ENCODE measurements around the gene HPGD.

Gene HPGD

GRCh38 chr4:174450786-174451125 is 71.5 kb downstream of the HPGD start:
- Histone ChIP-seq H3K27ac (ENCODE audit: low read length) (no peak overlapping the region), H3K9ac (ENCODE audit: low read depth, low read length) (no peak overlapping the region), H3K4me2 (ENCODE audit: insufficient read depth, low read length) (no peak overlapping the region), H3K9me3 (ENCODE audit: insufficient read depth, low read length, severe bottlenecking) (no peaks in the 10 kb centered on the region), H3K36me3 (ENCODE audit: insufficient read depth, low read length) (no peaks in the 10 kb centered on the region), H3K27me3 (ENCODE audit: insufficient read depth, low read length, poor library complexity) (no peaks in the 10 kb centered on the region), H3K4me3 (ENCODE audit: low read depth in 1 of 2, low read length in 2 of 2) (no peak overlapping the region), H3K79me2 (ENCODE audit: insufficient read depth, low read length) (no peaks in the 10 kb centered on the region), H4K20me1 (ENCODE audit: insufficient read depth, low read length) (no peaks in the 10 kb centered on the region), H3K4me1 (ENCODE audit: insufficient read depth, low read length) (no peaks in the 10 kb centered on the region), H2AFZ (ENCODE audit: low read depth, low read length) (no peak overlapping the region)
- DNase-seq (no peak), ATAC-seq (ENCODE audit: insufficient read depth, low read depth) (no peak)
- TF ChIP-seq EZH2 (IDR thresholded peaks at IDR 0.05; ENCODE audit: borderline replicate concordance, low read depth, low read length, severe bottlenecking), result no peak
- no peak for TF ChIP-seq CTCF (IDR thresholded peaks at IDR 0.05; ENCODE audit: borderline replicate concordance, extremely low read depth, low read length, poor library complexity, severe bottlenecking)

GRCh38 chr4:174449944-174450785 is 72.1 kb downstream of the HPGD start:
- Histone ChIP-seq H4K20me1 (ENCODE audit: insufficient read depth, low read length) (no peaks in the 10 kb centered on the region), H3K4me3 (ENCODE audit: low read depth in 1 of 2, low read length in 2 of 2) (no peak overlapping the region), H3K27me3 (ENCODE audit: insufficient read depth, low read length, poor library complexity) (no peaks in the 10 kb centered on the region), H3K36me3 (ENCODE audit: insufficient read depth, low read length) (no peaks in the 10 kb centered on the region), H3K4me1 (ENCODE audit: insufficient read depth, low read length) (no peaks in the 10 kb centered on the region), H3K9ac (ENCODE audit: low read depth, low read length) (no peak overlapping the region), H3K9me3 (ENCODE audit: insufficient read depth, low read length, severe bottlenecking) (no peaks in the 10 kb centered on the region), H2AFZ (ENCODE audit: low read depth, low read length) (no peak overlapping the region), H3K79me2 (ENCODE audit: insufficient read depth, low read length) (no peaks in the 10 kb centered on the region), H3K4me2 (ENCODE audit: insufficient read depth, low read length) (no peak overlapping the region), H3K27ac (ENCODE audit: low read length) (no peak overlapping the region)
- ATAC-seq (ENCODE audit: insufficient read depth, low read depth), result no peak
- TF ChIP-seq EZH2 (IDR thresholded peaks at IDR 0.05; ENCODE audit: borderline replicate concordance, low read depth, low read length, severe bottlenecking), result no peak
- TF ChIP-seq CTCF (IDR thresholded peaks at IDR 0.05; ENCODE audit: borderline replicate concordance, extremely low read depth, low read length, poor library complexity, severe bottlenecking), result no peak
- DNase-seq, result no peak

GRCh38 chr4:174449152-174449551 is 73.1 kb downstream of the HPGD start:
- H3K4me2 ChIP-seq (ENCODE audit: insufficient read depth, low read length), result no peak overlapping the region
- no peaks in the 10 kb centered on the region for H3K27me3 ChIP-seq (ENCODE audit: insufficient read depth, low read length, poor library complexity)
- H3K36me3 ChIP-seq (ENCODE audit: insufficient read depth, low read length), result no peaks in the 10 kb centered on the region
- no peak for TF ChIP-seq CTCF (IDR thresholded peaks at IDR 0.05; ENCODE audit: borderline replicate concordance, extremely low read depth, low read length, poor library complexity, severe bottlenecking)
- H3K79me2 ChIP-seq (ENCODE audit: insufficient read depth, low read length), result no peaks in the 10 kb centered on the region
- H3K9ac ChIP-seq (ENCODE audit: low read depth, low read length), result no peak overlapping the region
- no peak overlapping the region for H3K4me3 ChIP-seq (ENCODE audit: low read depth in 1 of 2, low read length in 2 of 2)
- DNase-seq (no peak), ATAC-seq (ENCODE audit: insufficient read depth, low read depth) (no peak)
- no peaks in the 10 kb centered on the region for H3K9me3 ChIP-seq (ENCODE audit: insufficient read depth, low read length, severe bottlenecking)
- no peaks in the 10 kb centered on the region for H3K4me1 ChIP-seq (ENCODE audit: insufficient read depth, low read length)
- H4K20me1 ChIP-seq (ENCODE audit: insufficient read depth, low read length), result no peaks in the 10 kb centered on the region
- no peak overlapping the region for H3K27ac ChIP-seq (ENCODE audit: low read length)
- no peak overlapping the region for H2AFZ ChIP-seq (ENCODE audit: low read depth, low read length)
